ENCODE data around the gene XRN1.

The XRN1 gene, protein sequence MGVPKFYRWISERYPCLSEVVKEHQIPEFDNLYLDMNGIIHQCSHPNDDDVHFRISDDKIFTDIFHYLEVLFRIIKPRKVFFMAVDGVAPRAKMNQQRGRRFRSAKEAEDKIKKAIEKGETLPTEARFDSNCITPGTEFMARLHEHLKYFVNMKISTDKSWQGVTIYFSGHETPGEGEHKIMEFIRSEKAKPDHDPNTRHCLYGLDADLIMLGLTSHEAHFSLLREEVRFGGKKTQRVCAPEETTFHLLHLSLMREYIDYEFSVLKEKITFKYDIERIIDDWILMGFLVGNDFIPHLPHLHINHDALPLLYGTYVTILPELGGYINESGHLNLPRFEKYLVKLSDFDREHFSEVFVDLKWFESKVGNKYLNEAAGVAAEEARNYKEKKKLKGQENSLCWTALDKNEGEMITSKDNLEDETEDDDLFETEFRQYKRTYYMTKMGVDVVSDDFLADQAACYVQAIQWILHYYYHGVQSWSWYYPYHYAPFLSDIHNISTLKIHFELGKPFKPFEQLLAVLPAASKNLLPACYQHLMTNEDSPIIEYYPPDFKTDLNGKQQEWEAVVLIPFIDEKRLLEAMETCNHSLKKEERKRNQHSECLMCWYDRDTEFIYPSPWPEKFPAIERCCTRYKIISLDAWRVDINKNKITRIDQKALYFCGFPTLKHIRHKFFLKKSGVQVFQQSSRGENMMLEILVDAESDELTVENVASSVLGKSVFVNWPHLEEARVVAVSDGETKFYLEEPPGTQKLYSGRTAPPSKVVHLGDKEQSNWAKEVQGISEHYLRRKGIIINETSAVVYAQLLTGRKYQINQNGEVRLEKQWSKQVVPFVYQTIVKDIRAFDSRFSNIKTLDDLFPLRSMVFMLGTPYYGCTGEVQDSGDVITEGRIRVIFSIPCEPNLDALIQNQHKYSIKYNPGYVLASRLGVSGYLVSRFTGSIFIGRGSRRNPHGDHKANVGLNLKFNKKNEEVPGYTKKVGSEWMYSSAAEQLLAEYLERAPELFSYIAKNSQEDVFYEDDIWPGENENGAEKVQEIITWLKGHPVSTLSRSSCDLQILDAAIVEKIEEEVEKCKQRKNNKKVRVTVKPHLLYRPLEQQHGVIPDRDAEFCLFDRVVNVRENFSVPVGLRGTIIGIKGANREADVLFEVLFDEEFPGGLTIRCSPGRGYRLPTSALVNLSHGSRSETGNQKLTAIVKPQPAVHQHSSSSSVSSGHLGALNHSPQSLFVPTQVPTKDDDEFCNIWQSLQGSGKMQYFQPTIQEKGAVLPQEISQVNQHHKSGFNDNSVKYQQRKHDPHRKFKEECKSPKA (N-terminal part only)

DNA sequence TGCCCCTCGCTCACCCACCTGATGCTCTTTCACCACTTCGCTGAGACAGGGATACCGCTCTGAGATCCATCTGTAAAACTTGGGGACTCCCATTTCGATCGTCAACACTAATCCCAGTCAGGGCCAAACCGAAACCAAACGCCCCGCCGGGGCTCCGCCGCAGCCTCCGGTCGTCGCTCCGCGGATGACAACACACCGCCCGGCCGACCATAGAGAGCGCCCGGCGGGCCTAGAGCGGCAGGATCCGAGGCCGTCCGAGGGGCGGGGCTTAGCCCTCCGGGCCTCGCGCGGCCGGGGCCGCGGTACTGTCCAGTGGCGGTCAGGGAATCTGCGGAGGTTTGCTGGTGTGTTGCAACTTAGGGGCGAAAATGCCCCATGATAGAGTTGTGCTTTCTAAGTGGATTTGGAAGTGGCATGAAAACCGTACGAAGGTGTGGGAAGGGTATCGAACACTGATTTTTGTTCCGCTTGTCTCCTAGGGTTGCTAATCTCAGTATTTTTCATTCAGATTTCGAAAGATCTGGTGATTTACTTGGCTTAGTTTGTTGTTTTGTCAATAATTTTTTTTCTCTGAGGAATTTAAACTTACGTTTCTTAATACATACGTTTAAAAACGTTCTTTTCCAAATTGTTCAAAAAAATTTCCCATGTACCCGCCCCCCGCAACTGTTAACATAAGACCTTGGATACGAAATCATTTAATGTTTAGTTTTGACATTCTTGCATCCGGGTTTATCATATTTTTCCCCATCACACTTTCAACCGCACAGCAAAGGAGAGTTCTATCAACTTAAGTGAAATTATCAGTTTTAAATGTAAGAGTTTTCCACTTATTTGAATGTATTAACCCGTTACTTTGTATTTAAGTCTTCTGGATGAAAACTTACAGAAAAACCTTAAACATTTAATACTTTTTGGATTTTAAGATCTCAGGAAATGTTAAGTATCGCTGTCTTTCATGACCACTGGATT lies at the start of gene XRN1:
Gene XRN1 (minus strand): TSS at position 186 of the 972 bp plus-strand sequence. CDS start 93 bp downstream, at position 93.
- Mint-ChIP-seq H3K9me3 (no peaks in the 10 kb centered on the region), H3K4me3 (peak within 1 kb of the TSS; percentile 93), H3K4me1 (ENCODE audit: low read depth) (peaks cover 24% of the 10 kb centered on the region), H3K27me3 (ENCODE audit: low read depth) (no peaks in the 10 kb centered on the region), H3K36me3 (ENCODE audit: low read depth) (peaks cover 24% of the 10 kb centered on the region), H3K27ac (peak within 1 kb of the TSS; percentile 98)
- DNase-seq (ENCODE audit: low spot score), result peak; percentile 93

DNA sequence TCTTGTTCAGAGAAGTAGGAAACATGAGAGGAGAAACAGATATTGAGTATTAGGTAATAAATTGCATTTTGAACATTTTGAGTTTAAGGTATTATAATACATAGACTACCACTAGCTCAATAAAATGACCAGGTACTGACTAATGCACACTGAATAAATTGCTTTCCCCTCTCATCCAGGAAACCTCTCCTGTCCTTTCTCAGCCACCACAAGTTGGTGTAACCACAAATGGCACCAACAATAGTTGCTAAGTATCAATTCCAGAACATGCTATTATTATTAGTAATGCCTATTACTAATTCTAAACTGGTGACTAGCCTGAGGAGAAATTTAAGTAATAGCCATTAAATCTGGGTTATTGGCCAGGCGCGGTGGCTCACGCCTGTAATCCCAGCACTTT lies 47.3 kb upstream of the XRN1 start:
- Mint-ChIP-seq H3K36me3 (ENCODE audit: low read depth) (peaks cover 54% of the 10 kb centered on the region), H3K4me1 (ENCODE audit: low read depth) (no peaks in the 10 kb centered on the region), H3K27ac (no peak overlapping the region), H3K27me3 (ENCODE audit: low read depth) (no peaks in the 10 kb centered on the region), H3K4me3 (no peak overlapping the region), H3K9me3 (no peaks in the 10 kb centered on the region)
- no peak for DNase-seq (ENCODE audit: low spot score)

- no peaks in the 10 kb centered on the region for H3K27me3 Mint-ChIP-seq (ENCODE audit: low read depth)
- peaks cover 55% of the 10 kb centered on the region for H3K36me3 Mint-ChIP-seq (ENCODE audit: low read depth)
- no peaks in the 10 kb centered on the region for H3K9me3 Mint-ChIP-seq
- no peak overlapping the region for H3K4me3 Mint-ChIP-seq
- DNase-seq (ENCODE audit: low spot score), result no peak
- H3K4me1 Mint-ChIP-seq (ENCODE audit: low read depth), result peaks cover 2% of the 10 kb centered on the region
- no peak overlapping the region for H3K27ac Mint-ChIP-seq
Observed at GRCh38 chr3:142492184-142492583, 44.3 kb upstream of the XRN1 start.

GRCh38 chr3:142489572-142490323 lies 41.9 kb upstream of the XRN1 start:
- Mint-ChIP-seq H3K36me3 (ENCODE audit: low read depth) (peaks cover 53% of the 10 kb centered on the region), H3K27me3 (ENCODE audit: low read depth) (no peaks in the 10 kb centered on the region), H3K4me3 (no peak overlapping the region), H3K9me3 (no peaks in the 10 kb centered on the region), H3K27ac (no peak overlapping the region), H3K4me1 (ENCODE audit: low read depth) (peaks cover 2% of the 10 kb centered on the region)
- no peak for DNase-seq (ENCODE audit: low spot score)

DNA sequence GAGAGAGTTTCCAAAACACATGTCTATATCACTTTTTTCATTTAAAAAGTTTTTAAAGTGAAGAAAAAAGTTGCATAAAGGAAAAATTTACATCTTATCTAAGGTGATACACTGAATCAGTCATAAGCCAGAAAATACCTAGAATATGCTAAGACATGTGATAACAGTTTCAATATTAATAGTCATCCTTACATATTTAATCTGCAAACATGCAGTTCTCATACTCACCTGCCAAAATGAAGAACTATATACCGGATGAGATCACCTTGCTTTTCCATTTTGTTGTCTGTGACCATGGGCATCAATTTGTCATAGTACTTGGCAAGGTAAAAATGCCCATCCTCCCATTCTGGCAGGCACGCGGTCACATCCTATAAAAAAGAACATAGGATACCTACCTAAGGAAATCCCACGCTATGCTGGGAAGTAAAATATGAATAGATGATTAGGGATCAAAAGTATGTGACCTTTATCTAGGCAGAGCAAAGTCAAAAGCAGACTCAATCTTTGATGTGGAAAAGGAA lies 37.1 kb upstream of the XRN1 start:
- peaks cover 68% of the 10 kb centered on the region for H3K36me3 Mint-ChIP-seq (ENCODE audit: low read depth)
- H3K4me1 Mint-ChIP-seq (ENCODE audit: low read depth), result peaks cover 2% of the 10 kb centered on the region
- H3K27ac Mint-ChIP-seq, result no peak overlapping the region
- H3K9me3 Mint-ChIP-seq, result peaks cover 3% of the 10 kb centered on the region
- no peak for DNase-seq (ENCODE audit: low spot score)
- H3K4me3 Mint-ChIP-seq, result no peak overlapping the region
- H3K27me3 Mint-ChIP-seq (ENCODE audit: low read depth), result no peaks in the 10 kb centered on the region

DNA sequence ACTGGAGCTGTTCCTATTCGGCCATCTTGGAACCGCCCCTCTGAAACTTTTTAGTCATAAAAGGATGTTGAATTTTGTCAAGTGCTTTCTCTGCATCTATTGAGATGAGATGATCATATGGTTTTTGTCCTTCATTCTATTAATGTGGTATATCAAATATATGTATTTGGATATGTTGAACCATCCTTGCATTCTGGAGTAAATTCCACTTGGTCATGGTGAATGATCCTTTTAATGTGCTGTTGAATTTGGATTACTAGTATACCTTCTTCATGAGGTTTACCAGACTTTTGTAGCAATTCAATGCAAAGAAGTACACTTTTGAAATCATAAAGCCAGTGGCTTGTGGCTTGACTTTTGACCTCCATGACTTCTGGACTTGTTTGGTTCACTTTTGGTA lies 33.4 kb upstream of the XRN1 start:
- no peaks in the 10 kb centered on the region for H3K4me1 Mint-ChIP-seq (ENCODE audit: low read depth)
- H3K9me3 Mint-ChIP-seq, result peaks cover 7% of the 10 kb centered on the region
- peaks cover 58% of the 10 kb centered on the region for H3K36me3 Mint-ChIP-seq (ENCODE audit: low read depth)
- no peak for DNase-seq (ENCODE audit: low spot score)
- H3K27me3 Mint-ChIP-seq (ENCODE audit: low read depth), result no peaks in the 10 kb centered on the region
- H3K27ac Mint-ChIP-seq, result no peak overlapping the region
- H3K4me3 Mint-ChIP-seq, result no peak overlapping the region

DNA sequence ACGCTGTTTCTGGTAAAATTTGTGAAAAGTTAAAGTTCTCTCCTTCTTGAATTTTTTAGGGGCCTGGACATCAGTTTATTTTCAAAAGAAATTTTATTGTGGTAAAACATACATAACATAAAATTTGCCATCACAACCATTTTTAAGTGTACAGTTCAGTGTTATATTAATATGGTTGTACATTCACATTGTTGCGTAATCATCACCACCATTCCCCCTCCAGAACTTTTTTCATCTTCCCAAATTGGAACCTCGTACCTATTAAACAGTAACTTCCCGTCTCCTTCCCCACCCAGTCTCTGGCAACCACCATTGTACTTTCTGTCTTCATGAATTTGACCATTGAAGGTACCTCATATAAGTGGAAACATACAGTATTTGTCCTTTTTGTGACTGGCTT lies 23.0 kb upstream of the XRN1 start:
- DNase-seq (ENCODE audit: low spot score), result no peak
- Mint-ChIP-seq H3K36me3 (ENCODE audit: low read depth) (peaks cover 7% of the 10 kb centered on the region), H3K4me3 (no peak overlapping the region), H3K27me3 (ENCODE audit: low read depth) (no peaks in the 10 kb centered on the region), H3K27ac (no peak overlapping the region), H3K4me1 (ENCODE audit: low read depth) (no peaks in the 10 kb centered on the region), H3K9me3 (no peaks in the 10 kb centered on the region)

- no peak overlapping the region for H3K27ac Mint-ChIP-seq
- H3K27me3 Mint-ChIP-seq (ENCODE audit: low read depth), result no peaks in the 10 kb centered on the region
- H3K36me3 Mint-ChIP-seq (ENCODE audit: low read depth), result peaks cover 9% of the 10 kb centered on the region
- no peak for DNase-seq (ENCODE audit: low spot score)
- H3K4me3 Mint-ChIP-seq, result no peak overlapping the region
- no peaks in the 10 kb centered on the region for H3K9me3 Mint-ChIP-seq
- no peaks in the 10 kb centered on the region for H3K4me1 Mint-ChIP-seq (ENCODE audit: low read depth)
Observed at GRCh38 chr3:142468456-142468855, 20.6 kb upstream of the XRN1 start.

GRCh38 chr3:142467768-142468167 lies 19.9 kb upstream of the XRN1 start:
- no peaks in the 10 kb centered on the region for H3K27me3 Mint-ChIP-seq (ENCODE audit: low read depth)
- H3K36me3 Mint-ChIP-seq (ENCODE audit: low read depth), result peaks cover 4% of the 10 kb centered on the region
- H3K27ac Mint-ChIP-seq, result no peak overlapping the region
- DNase-seq (ENCODE audit: low spot score), result no peak
- H3K4me3 Mint-ChIP-seq, result no peak overlapping the region
- H3K9me3 Mint-ChIP-seq, result no peaks in the 10 kb centered on the region
- H3K4me1 Mint-ChIP-seq (ENCODE audit: low read depth), result no peaks in the 10 kb centered on the region

DNA sequence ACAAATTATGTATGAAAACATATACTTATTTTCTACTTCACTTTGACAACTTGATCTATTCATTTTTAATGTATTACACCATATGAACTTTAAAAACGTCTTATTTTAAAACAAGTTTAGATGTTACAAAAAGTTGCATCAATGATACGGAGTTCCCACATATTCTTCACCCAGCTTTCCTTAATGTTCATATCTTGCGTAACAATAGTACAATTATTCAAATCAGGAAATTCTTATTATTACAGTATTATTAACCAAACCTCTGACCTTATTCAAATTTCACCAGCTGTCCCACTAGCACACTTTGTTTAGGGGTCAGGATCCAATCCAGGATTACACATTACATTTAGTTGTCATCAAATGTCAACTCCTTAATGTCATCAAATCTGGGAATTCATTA lies 12.9 kb upstream of the XRN1 start:
- H3K9me3 Mint-ChIP-seq, result no peaks in the 10 kb centered on the region
- H3K4me3 Mint-ChIP-seq, result no peak overlapping the region
- no peaks in the 10 kb centered on the region for H3K27me3 Mint-ChIP-seq (ENCODE audit: low read depth)
- peaks cover 5% of the 10 kb centered on the region for H3K4me1 Mint-ChIP-seq (ENCODE audit: low read depth)
- peaks cover 22% of the 10 kb centered on the region for H3K36me3 Mint-ChIP-seq (ENCODE audit: low read depth)
- no peak for DNase-seq (ENCODE audit: low spot score)
- H3K27ac Mint-ChIP-seq, result no peak overlapping the region

DNA sequence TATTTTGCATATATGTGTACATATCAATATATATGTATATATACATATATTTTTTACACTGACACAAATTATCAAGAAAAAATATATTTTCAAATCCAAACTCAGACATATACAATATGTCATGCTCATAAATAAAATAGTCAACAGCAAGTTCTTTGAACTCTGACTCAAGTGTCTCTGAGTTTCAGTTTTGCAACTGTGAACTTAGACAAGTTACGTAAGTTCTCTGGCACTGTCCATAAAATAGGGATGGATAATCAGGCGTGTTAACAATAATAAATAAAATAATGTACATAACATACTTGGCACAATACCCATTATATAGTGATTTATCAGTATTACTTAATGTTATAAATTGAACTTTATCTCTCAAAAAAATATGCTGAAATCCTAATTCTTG lies 12.1 kb upstream of the XRN1 start:
- no peaks in the 10 kb centered on the region for H3K9me3 Mint-ChIP-seq
- H3K4me3 Mint-ChIP-seq, result no peak overlapping the region
- DNase-seq (ENCODE audit: low spot score), result no peak
- H3K36me3 Mint-ChIP-seq (ENCODE audit: low read depth), result peaks cover 21% of the 10 kb centered on the region
- H3K27me3 Mint-ChIP-seq (ENCODE audit: low read depth), result no peaks in the 10 kb centered on the region
- H3K4me1 Mint-ChIP-seq (ENCODE audit: low read depth), result peaks cover 5% of the 10 kb centered on the region
- no peak overlapping the region for H3K27ac Mint-ChIP-seq

- no peak for DNase-seq (ENCODE audit: low spot score)
- Mint-ChIP-seq H3K4me3 (no peak overlapping the region), H3K9me3 (no peaks in the 10 kb centered on the region), H3K27me3 (ENCODE audit: low read depth) (no peaks in the 10 kb centered on the region), H3K36me3 (ENCODE audit: low read depth) (peaks cover 21% of the 10 kb centered on the region), H3K27ac (no peak overlapping the region), H3K4me1 (ENCODE audit: low read depth) (peaks cover 5% of the 10 kb centered on the region)
Observed at GRCh38 chr3:142459096-142459495, 11.3 kb upstream of the XRN1 start.
